Activated CD4-positive, CD25-positive, alpha-beta regulatory T cell treated with anti-CD3 and anti-CD28 coated beads, Interleukin-2, amount 50 U/mL, for 16 hours (primary cell): Measurements from ENCODE around the gene ARID1B.
"Not testable (repeated sequence)": the region's sequence is repeated elsewhere in the genome, so short reads cannot be mapped to it uniquely, and the experiment has no call there.

ENCODE experiments used
- DNase-seq: peaks from one replicate; pipeline ENCODE4 v3.0.0-alpha.2; 2020; ENCODE audit warnings: low read depth, low spot score

The ARID1B gene

DNA sequence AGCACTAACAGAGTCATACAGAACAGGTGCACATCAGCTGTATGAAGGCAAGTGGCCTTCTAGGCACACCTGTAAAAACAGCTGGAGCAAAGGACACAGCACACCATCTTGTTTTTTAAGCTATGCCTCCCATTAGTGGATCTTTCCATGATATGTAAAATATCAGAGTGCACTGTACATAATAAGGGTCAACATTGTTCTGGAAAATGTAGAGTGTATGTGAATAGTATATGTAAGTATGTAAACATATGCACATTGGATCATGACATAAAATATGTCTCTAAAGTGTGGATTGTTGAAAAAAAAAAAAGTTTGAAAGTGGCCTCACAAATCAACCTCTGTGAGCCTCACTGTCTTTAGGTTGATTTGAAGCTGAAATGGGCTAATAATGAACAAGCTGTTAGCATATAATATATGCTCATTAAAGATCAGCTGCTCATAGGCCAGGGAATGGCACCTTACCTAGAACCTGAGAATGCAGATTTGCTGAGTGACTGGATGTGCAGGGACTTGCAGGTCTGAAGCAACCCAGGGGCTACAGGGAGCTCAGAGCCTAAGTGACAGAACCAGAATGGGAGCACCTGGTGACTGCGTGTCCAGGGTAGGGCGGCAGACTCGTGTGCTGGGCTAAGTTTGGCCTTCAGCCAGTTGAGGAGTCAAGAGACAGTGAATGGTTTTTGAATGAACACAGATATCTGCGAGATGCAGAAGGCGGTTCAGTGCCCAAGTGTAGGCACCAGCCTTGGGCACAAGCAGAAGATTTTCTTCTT lies 347.5 kb downstream of the ARID1B start:
- no peak for DNase-seq

DNA sequence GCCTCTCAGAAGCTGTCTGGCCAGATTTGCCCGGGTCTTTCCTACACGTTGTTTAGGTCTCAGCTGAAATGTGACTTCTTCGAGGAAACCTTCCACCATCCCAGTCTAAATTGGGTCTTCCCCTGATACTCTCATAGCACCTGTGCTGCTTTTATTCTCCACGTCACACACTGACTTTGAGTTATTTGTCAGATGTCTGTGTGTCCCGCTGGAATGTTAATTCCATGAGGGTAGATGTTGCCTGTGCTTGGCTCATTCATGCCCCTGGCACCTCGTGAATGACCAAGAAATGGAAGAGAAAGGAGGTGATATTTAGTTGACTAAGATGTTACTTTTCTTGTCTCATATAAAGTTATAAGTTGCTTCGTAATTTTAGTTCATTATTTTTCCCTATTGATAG lies 348.4 kb downstream of the ARID1B start:
- no peak for DNase-seq

- no peak for DNase-seq
These were observed 349.3 kb downstream of the ARID1B start for GRCh38 chr6:157126183-157127098.

DNA sequence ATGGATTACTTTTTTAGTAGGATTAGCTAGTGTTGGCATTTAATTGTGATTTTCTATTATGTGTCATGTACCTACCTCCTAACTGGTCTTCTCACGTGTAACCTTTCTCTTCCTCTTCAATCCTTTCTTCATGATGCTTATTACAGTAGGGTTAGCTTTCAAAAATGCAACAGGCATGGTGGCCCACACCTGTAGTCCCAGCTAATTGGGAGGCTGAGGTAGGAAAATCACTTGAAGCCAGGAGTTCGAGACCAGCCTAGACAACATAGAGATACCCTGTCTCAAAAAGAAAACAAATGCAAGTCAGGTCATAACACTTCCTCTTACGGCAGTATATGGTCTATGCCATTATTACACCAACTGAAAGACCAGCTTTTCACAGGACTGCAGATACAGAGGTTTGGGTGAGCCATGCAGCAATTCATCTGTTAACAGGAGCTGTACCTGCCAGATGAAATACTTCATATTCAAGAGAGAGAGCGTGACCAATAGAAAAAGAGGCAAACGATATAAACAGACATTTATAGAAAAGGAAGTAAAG lies 351.1 kb downstream of the ARID1B start:
- no peak for DNase-seq

DNA sequence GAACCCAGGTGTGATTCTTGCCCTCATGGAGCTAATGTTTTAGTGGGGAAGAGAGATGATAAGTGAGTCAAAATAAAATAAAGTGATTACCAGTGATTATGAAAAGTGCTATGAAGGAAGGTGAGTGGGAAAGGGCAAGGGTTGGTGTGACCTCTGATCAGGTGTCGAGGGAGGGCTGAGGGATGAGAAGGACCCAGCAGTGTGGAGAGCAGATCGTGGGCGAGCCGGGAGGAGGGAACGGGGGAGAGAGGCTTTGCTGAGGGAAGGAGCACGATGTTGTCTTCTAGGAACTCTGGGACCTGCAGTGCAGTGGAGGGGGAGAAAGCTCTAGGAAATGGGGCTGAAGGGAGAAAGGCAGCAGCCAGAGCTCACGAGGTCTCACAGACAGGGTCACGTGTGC lies 354.1 kb downstream of the ARID1B start:
- no peak for DNase-seq

DNA sequence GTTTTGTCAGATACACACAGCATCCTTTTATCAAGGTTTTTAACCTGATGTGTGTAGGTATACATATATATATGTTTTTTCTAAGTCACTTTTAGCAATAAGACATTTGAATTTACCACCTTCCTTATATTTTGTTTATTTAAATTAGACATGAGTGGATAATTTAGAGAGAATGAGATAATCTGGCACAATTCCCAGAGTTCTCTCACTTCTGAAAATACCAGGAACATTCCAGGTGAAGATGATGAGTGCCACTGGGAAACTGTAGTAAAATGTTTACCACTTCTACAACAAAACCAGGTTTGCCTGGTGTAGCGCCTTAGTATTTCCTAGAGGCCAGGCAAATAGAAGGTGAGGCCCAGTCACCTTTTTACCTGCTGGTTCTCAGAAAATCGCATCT lies 356.7 kb downstream of the ARID1B start:
- DNase-seq = no peak

DNA sequence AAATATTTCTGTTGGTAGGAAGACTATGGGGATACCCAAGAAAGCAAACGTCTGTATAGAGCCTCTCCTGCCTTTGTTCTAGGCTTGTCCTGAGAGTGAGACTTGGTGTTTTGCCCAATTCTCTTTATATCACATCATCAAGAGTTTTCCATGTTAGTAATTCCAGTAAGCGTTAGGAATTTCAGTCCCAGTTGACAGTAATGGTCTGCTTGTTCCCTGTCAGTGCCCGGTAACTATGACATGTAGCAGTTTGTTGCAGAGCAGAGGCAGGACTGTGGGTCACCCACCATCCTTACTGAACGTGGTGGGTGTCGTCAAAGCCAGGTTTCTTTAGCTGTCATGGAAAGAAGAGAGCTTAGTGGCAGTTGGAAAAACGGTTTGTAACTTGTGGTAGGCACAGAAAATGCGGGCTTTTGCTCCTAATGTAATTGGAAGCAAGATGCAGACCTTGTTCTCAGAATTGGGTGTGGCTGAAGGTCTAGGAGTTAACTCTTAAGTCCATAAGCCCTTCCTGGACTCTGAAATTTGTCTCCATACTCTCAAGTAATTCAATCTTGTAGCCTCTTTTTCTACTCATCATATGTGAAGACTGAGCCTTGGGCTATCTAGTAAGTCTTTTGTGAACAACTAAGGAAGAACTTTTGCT lies 357.3 kb downstream of the ARID1B start:
- DNase-seq = no peak

GRCh38 chr6:157135691-157136090 lies 358.5 kb downstream of the ARID1B start:
- no peak for DNase-seq

- no peak for DNase-seq
These were observed 360.3 kb downstream of the ARID1B start for GRCh38 chr6:157137501-157137900.

- no peak for DNase-seq
These were observed 362.0 kb downstream of the ARID1B start for GRCh38 chr6:157139054-157139708.

DNA sequence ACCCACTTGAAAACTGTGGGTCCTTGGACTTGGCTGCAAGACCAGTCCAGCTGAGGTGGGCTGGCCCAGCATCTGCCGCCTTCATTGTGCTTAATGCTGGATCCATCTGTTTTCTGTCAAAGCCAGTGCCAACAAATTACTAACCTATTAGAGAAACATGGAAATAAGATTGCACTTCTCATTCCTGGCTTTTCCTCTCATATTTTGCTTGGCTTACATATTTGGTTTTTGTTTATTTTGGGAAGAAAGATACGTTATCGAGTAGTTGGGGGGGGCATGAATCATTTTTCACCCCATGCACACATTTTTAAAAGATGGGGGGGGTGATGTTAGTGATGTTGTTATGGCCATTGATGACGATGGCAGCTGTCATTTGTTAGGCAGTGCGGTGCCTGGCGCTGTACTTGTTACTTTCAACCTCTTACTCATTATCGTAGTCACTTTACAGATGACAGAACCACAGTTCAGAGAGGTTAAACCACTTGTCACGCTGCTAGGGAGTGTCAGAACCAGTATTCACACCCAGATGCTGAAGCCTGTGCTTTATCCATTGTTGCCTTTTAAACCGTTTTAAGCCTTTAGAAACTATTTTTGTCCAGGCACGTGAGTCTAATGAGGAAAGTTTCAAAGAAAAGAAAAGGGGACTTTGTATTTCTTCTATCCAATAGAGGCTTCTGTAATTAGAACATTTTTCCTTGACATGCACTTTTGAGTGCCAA lies 366.2 kb downstream of the ARID1B start:
- no peak for DNase-seq

- no peak for DNase-seq
These were observed 367.0 kb downstream of the ARID1B start for GRCh38 chr6:157143890-157144798.

DNA sequence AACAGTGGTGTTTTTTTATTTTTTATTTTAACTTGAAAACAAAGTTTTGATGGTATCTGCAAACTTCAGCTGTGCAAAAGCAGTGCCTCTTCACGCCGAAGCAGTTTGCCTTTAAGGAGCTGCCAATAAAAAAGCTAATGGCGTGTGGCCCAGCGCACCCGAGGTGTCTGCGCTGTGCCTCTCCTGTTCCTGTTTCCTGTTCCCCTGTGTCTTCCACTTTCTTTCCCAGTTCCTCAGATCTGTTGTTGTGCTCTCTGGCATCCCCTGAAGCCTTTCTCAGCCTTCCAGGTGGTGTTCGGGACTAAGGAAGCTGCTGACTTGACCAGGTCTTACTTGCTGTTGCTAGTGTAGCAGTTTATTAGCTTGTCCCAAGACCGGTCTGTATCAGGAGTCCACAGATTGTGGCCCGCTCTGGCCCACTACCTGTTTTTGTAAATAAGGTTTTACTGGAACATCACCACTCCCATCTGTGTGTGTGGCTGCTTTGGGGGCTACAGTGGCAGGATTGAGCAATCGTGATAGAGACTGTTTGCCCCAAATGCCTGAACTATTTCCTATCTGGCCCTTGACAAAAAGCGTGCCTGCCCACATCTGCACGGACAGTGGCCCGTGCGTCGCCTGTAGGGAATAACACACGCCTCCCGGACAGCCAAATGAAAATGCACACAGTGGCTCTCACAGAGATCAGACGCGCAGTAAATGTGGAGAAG lies 367.8 kb downstream of the ARID1B start:
- no peak for DNase-seq

DNA sequence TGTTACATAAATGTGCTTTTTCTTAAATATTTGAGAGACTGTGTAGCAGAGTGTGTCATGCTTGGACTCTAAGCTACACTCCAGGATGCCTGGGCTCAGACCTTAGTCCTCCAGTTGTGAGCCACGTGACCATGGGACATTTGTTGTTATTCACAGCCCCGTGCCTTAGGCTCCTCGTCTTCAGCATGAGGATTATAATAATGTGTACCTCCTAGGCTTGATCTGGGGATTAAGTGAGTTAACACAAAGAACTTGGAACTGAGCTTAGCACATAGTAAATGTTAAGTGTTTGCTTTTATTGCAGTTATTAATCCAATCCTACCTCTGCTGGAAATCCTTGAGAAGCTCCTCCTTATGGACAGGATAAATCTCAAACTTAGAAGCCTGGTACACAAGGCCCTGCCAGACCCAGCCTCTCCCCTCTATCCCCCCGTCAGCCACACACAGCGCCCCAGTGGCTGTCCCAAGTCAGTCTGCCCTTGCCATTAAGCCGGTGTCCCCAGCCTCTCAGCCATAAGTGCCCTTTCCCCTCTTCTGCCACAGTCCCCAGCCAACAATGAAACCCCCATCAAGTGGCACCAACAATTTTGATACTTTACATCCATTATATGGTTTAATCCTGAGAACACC lies 368.6 kb downstream of the ARID1B start:
- no peak for DNase-seq

GRCh38 chr6:157147054-157148026 lies 370.2 kb downstream of the ARID1B start:
- not testable (repeated sequence) for DNase-seq

- DNase-seq = no peak
These were observed 371.5 kb downstream of the ARID1B start for GRCh38 chr6:157148391-157149323.
